ENCODE results near the gene FRMPD4. TPM values are rescaled to one million over a fixed set of nuclear protein-coding genes. Genes with fewer than 3 reads are reported as not detected.

The FRMPD4 gene
- total and polyA plus RNA-seq, 10 of the 15 experiments (the other 5 are each of a cell fraction or from before 2014, with no cell fraction given), result not detected

DNA sequence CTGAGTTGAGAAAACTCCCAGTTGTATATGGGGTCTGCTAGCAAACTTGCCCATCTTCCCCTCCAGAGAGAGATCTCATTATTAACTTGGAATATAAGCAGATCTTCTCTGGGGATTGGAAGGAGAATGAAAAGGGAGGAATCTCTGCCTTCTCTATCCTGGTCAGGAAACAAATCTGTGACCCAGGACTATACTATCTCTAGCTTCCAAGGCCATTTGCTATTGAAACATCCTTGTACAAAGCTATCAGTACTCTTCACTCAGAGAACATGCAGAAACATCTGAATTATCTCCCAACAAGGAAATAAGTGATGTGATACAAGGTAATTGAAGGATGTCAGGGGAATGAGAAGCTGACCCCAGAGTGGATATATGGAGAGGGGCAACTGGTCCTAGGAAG is 183.8 kb downstream of the FRMPD4 start (continued):
- TF ChIP-seq, protein P1, sequence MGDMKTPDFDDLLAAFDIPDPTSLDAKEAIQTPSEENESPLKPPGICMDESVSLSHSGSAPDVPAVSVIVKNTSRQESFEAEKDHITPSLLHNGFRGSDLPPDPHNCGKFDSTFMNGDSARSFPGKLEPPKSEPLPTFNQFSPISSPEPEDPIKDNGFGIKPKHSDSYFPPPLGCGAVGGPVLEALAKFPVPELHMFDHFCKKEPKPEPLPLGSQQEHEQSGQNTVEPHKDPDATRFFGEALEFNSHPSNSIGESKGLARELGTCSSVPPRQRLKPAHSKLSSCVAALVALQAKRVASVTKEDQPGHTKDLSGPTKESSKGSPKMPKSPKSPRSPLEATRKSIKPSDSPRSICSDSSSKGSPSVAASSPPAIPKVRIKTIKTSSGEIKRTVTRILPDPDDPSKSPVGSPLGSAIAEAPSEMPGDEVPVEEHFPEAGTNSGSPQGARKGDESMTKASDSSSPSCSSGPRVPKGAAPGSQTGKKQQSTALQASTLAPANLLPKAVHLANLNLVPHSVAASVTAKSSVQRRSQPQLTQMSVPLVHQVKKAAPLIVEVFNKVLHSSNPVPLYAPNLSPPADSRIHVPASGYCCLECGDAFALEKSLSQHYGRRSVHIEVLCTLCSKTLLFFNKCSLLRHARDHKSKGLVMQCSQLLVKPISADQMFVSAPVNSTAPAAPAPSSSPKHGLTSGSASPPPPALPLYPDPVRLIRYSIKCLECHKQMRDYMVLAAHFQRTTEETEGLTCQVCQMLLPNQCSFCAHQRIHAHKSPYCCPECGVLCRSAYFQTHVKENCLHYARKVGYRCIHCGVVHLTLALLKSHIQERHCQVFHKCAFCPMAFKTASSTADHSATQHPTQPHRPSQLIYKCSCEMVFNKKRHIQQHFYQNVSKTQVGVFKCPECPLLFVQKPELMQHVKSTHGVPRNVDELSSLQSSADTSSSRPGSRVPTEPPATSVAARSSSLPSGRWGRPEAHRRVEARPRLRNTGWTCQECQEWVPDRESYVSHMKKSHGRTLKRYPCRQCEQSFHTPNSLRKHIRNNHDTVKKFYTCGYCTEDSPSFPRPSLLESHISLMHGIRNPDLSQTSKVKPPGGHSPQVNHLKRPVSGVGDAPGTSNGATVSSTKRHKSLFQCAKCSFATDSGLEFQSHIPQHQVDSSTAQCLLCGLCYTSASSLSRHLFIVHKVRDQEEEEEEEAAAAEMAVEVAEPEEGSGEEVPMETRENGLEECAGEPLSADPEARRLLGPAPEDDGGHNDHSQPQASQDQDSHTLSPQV (IDR thresholded peaks at IDR 0.05), result no peak
- TF ChIP-seq, protein P2, sequence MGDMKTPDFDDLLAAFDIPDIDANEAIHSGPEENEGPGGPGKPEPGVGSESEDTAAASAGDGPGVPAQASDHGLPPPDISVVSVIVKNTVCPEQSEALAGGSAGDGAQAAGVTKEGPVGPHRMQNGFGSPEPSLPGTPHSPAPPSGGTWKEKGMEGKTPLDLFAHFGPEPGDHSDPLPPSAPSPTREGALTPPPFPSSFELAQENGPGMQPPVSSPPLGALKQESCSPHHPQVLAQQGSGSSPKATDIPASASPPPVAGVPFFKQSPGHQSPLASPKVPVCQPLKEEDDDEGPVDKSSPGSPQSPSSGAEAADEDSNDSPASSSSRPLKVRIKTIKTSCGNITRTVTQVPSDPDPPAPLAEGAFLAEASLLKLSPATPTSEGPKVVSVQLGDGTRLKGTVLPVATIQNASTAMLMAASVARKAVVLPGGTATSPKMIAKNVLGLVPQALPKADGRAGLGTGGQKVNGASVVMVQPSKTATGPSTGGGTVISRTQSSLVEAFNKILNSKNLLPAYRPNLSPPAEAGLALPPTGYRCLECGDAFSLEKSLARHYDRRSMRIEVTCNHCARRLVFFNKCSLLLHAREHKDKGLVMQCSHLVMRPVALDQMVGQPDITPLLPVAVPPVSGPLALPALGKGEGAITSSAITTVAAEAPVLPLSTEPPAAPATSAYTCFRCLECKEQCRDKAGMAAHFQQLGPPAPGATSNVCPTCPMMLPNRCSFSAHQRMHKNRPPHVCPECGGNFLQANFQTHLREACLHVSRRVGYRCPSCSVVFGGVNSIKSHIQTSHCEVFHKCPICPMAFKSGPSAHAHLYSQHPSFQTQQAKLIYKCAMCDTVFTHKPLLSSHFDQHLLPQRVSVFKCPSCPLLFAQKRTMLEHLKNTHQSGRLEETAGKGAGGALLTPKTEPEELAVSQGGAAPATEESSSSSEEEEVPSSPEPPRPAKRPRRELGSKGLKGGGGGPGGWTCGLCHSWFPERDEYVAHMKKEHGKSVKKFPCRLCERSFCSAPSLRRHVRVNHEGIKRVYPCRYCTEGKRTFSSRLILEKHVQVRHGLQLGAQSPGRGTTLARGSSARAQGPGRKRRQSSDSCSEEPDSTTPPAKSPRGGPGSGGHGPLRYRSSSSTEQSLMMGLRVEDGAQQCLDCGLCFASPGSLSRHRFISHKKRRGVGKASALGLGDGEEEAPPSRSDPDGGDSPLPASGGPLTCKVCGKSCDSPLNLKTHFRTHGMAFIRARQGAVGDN (IDR thresholded peaks at IDR 0.05), result no peak
- no peak for TF ChIP-seq HDAC2 (IDR thresholded peaks at IDR 0.05)

DNA sequence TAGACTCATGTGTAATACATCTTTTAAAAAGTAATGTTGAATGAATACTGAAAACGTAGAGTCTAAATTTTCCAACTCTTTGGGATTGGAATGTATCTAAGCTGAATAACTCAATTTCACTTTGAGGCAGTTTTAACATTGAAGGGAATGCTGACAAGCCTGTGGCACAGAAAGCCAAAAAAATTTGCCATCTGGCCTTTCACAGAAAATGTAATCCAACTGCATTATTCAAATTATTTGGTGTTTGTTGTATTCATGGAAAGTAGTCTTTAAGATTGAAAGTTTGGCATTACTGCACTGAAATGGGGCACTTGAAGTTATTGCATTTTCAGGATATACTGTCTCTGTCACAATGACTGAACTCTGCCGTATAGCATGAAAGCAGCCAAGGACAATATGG is 186.9 kb downstream of the FRMPD4 start:
- Histone ChIP-seq H3K27me3 (replicated peaks in 1 of 2; ENCODE audit: control insufficient read depth in 2 of 2, insufficient read depth in 2 of 2, low read length in 1 of 2) (no peaks in the 10 kb centered on the region; a peak in 1 of 4 replicates), H3K27ac (ENCODE audit: control insufficient read depth, insufficient read depth) (no peak overlapping the region), H3K4me3 (no peak overlapping the region), H4K20me1 (ENCODE audit: control insufficient read depth, insufficient read depth) (no peaks in the 10 kb centered on the region), H3K4me2 (ENCODE audit: control insufficient read depth, insufficient read depth) (no peak overlapping the region), H3K4me1 (ENCODE audit: control insufficient read depth, insufficient read depth, low read length) (no peaks in the 10 kb centered on the region), H3K79me2 (ENCODE audit: control insufficient read depth, insufficient read depth, low read length) (no peaks in the 10 kb centered on the region), H3K36me3 (ENCODE audit: control insufficient read depth in 2 of 2, insufficient read depth in 2 of 2, low read length in 1 of 2) (no peaks in the 10 kb centered on the region), H3K9me3 (replicated peaks; ENCODE audit: control insufficient read depth, insufficient read depth, low read length) (no peaks in the 10 kb centered on the region), H2AFZ (ENCODE audit: control insufficient read depth, low read depth, low read length) (no peak overlapping the region), H3K9ac (ENCODE audit: control insufficient read depth, insufficient read depth, low read length) (no peak overlapping the region)
- intact Hi-C loops (cut with micrococcal nuclease; ENCODE audit: unreplicated experiment) (no loop called here), in situ Hi-C loops (cut with MboI) (no loop called here)
- 0% methylated on average over 2 of the region's 2 CpGs for WGBS (ENCODE audit: insufficient coverage, insufficient replicate concordance, low lambda C conversion rate, missing lambda C conversion rate)
- no peak for ATAC-seq
- RAD21 ChIA-PET (ENCODE audit: unreplicated experiment), result no interaction called here
- CTCF ChIA-PET, result no interaction called here
- DNase-seq (ENCODE audit: low read depth, low spot score), result no peak
- POLR2A ChIA-PET, result no interaction called here
- SMC1A ChIA-PET (ENCODE audit: uncharacterized antibody, unreplicated experiment), result no interaction called here
- FAIRE-seq, result no peak
- BruUV-seq (replicated peaks), result no TSS peak
- TF ChIP-seq HDGF (IDR thresholded peaks at IDR 0.05) (no peak), RB1 (IDR thresholded peaks at IDR 0.05; ENCODE audit: borderline replicate concordance) (no peak)
- TF ChIP-seq, protein P3, sequence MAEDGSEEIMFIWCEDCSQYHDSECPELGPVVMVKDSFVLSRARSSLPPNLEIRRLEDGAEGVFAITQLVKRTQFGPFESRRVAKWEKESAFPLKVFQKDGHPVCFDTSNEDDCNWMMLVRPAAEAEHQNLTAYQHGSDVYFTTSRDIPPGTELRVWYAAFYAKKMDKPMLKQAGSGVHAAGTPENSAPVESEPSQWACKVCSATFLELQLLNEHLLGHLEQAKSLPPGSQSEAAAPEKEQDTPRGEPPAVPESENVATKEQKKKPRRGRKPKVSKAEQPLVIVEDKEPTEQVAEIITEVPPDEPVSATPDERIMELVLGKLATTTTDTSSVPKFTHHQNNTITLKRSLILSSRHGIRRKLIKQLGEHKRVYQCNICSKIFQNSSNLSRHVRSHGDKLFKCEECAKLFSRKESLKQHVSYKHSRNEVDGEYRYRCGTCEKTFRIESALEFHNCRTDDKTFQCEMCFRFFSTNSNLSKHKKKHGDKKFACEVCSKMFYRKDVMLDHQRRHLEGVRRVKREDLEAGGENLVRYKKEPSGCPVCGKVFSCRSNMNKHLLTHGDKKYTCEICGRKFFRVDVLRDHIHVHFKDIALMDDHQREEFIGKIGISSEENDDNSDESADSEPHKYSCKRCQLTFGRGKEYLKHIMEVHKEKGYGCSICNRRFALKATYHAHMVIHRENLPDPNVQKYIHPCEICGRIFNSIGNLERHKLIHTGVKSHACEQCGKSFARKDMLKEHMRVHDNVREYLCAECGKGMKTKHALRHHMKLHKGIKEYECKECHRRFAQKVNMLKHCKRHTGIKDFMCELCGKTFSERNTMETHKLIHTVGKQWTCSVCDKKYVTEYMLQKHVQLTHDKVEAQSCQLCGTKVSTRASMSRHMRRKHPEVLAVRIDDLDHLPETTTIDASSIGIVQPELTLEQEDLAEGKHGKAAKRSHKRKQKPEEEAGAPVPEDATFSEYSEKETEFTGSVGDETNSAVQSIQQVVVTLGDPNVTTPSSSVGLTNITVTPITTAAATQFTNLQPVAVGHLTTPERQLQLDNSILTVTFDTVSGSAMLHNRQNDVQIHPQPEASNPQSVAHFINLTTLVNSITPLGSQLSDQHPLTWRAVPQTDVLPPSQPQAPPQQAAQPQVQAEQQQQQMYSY (CRISPR knock-in tag; IDR thresholded peaks at IDR 0.05), result no peak
- TF ChIP-seq, protein P4, sequence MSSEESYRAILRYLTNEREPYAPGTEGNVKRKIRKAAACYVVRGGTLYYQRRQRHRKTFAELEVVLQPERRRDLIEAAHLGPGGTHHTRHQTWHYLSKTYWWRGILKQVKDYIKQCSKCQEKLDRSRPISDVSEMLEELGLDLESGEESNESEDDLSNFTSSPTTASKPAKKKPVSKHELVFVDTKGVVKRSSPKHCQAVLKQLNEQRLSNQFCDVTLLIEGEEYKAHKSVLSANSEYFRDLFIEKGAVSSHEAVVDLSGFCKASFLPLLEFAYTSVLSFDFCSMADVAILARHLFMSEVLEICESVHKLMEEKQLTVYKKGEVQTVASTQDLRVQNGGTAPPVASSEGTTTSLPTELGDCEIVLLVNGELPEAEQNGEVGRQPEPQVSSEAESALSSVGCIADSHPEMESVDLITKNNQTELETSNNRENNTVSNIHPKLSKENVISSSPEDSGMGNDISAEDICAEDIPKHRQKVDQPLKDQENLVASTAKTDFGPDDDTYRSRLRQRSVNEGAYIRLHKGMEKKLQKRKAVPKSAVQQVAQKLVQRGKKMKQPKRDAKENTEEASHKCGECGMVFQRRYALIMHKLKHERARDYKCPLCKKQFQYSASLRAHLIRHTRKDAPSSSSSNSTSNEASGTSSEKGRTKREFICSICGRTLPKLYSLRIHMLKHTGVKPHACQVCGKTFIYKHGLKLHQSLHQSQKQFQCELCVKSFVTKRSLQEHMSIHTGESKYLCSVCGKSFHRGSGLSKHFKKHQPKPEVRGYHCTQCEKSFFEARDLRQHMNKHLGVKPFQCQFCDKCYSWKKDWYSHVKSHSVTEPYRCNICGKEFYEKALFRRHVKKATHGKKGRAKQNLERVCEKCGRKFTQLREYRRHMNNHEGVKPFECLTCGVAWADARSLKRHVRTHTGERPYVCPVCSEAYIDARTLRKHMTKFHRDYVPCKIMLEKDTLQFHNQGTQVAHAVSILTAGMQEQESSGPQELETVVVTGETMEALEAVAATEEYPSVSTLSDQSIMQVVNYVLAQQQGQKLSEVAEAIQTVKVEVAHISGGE (CRISPR knock-in tag; IDR thresholded peaks at IDR 0.05), result no peak

Data from GM12878 (cell line).